HG03045 (cell line): Measurements from ENCODE around the gene YTHDC1.
"Not testable (repeated sequence)": the region's sequence is repeated elsewhere in the genome, so short reads cannot be mapped to it uniquely, and the experiment has no call there.

Experiments
- ATAC-seq: cut with Tn5 transposase; IDR thresholded peaks from one replicate; pipeline ENCODE4 v1.9.1; 2021; ENCODE audit warnings: mild to moderate bottlenecking, moderate library complexity; ENCODE audit not compliant: unreplicated experiment

YTHDC1 gene

GRCh38 chr4:68349649-68350360, at the start of gene YTHDC1:
Gene YTHDC1 (minus strand): TSS chr4:68350090. CDS start chr4:68349753, 337 bp downstream.
- peak; percentile 96 for ATAC-seq

GRCh38 chr4:68399306-68399705, 49.4 kb upstream of the YTHDC1 start:
- no peak for ATAC-seq

- no peak for ATAC-seq
Observed at GRCh38 chr4:68396756-68397155, 46.9 kb upstream of the YTHDC1 start.

- no peak for ATAC-seq
Observed at GRCh38 chr4:68391436-68391835, 41.5 kb upstream of the YTHDC1 start.

GRCh38 chr4:68390205-68390935, 40.5 kb upstream of the YTHDC1 start:
- no peak for ATAC-seq

GRCh38 chr4:68389386-68389913, 39.6 kb upstream of the YTHDC1 start:
- ATAC-seq = not testable (repeated sequence)

GRCh38 chr4:68388347-68388865, 38.5 kb upstream of the YTHDC1 start:
- ATAC-seq = no peak

GRCh38 chr4:68385267-68385666, 35.4 kb upstream of the YTHDC1 start:
- ATAC-seq = no peak

GRCh38 chr4:68383115-68383514, 33.2 kb upstream of the YTHDC1 start:
- ATAC-seq = no peak

- no peak for ATAC-seq
Observed at GRCh38 chr4:68378226-68378625, 28.3 kb upstream of the YTHDC1 start.

- ATAC-seq = peak; percentile 76
Observed at GRCh38 chr4:68375667-68376559, 26.0 kb upstream of the YTHDC1 start.

GRCh38 chr4:68373513-68373912, 23.6 kb upstream of the YTHDC1 start:
- ATAC-seq = peak; percentile 85

GRCh38 chr4:68372588-68372987, 22.7 kb upstream of the YTHDC1 start:
- ATAC-seq = no peak

- ATAC-seq = no peak
Observed at GRCh38 chr4:68369142-68369805, 19.4 kb upstream of the YTHDC1 start.

GRCh38 chr4:68368691-68369131, 18.8 kb upstream of the YTHDC1 start:
- no peak for ATAC-seq

GRCh38 chr4:68367835-68368234, 17.9 kb upstream of the YTHDC1 start:
- ATAC-seq = no peak

GRCh38 chr4:68366600-68366999, 16.7 kb upstream of the YTHDC1 start:
- ATAC-seq = no peak

- no peak for ATAC-seq
Observed at GRCh38 chr4:68365068-68365467, 15.2 kb upstream of the YTHDC1 start.

GRCh38 chr4:68361146-68361589, 11.3 kb upstream of the YTHDC1 start:
- no peak for ATAC-seq
